ENCODE measurements around the gene ARHGAP18. TPM values are rescaled to one million over a fixed set of nuclear protein-coding genes. Genes with fewer than 3 reads are reported as not detected.

ARHGAP18 gene
- total RNA-seq, 1 donor from 2014 or later = 8.3 TPM

DNA sequence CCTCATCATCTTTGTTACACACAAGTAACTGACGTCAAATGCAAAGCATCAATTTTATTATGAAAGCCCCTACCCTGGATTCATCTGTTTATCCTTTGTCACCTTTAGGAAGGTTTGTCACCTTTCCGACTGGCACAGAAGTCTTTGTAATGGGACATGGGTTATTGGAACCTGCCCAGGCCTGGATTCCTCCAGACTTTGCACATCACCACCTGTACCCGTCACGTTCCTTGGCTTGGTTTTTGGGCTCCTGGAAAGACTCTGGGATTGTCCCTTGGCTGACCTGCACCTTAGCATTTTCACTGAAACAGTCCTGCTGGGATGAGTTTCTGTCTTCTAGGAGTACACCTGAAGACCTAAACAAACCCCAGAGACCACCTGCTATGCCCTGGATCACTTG lies 15.4 kb upstream of the ARHGAP18 start:
- intact Hi-C loops (cut with micrococcal nuclease) = no loop called here

DNA sequence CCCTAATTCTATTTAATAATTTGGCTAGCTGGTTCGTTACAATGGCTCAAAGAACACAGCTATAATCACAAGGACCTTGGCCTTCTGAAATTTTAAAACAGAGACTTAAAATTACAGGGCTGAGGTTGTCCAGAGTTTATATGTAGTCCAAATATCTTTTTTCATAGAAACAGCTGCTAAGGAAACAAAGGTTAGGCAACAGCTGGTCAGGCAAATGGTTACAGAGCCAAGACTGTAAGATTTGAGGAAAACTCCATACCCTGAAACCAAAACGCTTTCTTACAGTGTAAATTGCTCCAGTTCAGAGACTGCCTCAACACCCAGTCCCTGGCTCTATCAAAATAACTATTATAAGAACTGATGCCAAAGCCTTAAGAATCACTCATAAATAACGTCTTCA lies 9.7 kb upstream of the ARHGAP18 start:
- intact Hi-C loops (cut with micrococcal nuclease) = no loop called here

DNA sequence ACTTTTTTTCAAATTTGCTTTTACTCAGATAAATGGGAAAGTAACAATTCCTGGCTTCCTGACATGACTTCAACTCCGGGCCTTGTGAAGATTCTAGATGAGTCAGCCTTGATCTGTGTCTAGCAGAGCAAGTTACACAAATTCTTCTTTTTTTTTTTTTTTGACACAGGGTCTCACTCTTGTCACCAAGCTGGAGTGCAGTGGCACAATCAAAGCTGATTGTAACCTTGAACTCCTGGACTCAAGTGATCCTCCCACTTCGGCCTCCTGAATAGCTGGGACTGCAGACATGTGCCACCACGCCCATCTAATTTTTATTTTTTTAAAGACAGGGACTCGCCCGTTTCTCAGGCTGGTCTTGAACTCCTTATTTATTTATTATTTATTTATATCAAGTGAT lies 7.3 kb upstream of the ARHGAP18 start:
- intact Hi-C loops (cut with micrococcal nuclease) = no loop called here

DNA sequence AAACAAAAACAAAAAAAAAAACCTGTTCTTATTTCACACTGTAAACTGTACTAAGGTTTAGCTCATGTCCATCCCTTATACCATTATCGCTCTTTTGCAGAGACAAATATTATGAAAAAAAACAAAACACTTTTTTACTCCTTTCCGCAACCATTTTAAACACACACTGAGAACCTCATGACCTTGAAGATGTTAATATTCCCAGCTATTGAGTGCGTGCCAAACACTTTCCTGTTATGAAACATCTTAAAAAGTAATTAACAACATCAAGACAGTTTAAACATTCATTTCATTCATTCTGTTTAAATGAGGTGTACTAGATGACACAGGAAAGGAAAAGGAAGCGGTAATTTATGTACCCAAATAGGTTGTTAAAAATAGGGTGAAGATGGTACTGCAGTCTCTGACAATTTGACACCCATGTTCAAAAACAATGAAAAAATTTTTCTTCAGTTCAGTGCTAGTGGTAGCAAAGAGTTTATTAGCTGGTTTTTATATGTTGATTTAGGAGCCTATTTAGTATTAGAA lies 3.9 kb upstream of the ARHGAP18 start:
- intact Hi-C loops (cut with micrococcal nuclease) = no loop called here

DNA sequence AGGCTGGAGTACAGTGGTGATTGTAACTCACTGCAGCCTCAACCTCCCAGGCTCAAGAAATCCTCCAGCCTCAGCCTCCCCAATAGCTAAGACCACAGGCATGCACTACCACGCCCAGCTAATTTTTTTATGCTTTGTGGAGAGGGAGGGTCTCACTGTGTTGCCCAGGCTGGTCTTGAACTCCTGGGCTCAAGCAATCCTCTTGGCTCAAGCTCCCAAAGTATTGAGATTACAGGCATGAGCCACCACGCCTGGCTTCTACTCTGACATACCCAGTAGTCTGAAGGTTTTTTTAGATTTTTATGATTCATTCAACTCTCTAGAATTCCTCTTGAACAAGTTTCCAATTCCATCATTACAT lies 1.3 kb upstream of the ARHGAP18 start:
- intact Hi-C loops (cut with micrococcal nuclease) = no loop called here

DNA sequence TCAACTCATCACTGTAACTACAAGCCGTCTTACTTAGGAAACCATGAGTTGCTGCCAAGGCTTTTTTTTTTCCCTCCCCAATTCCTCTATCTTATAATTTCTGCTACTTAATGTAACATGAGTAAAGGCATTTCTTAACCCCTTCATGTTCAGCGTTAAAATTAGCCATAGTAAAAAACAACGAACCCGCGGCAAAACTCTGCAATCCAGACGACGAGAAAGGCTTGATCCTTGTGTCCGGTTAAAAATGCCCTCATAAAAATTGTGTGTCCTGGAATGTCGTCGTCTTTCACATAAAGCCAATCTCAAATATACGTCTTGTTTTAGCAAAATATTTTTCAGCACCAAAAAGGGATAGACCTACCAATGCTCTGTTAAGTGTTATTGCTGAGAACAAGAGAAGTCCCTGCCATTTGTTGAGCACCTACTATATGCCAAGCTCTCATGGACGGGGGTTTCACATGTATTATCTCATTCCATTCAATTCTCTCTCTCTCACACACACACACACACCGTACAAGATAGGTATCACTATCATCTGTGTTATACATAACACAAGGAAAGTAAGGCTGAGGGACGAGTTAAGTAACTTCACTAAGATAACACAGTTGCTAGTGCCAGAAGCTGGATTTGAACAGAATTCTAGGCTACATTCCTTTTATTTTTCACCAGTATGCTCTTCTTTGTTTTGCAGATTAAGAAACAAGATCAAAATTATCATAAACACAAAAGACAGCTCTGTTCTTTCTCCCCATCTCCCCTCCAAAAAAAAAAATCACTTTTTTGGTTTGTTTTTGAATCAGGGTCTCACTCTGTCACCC lies 683 bp upstream of the ARHGAP18 start:
- intact Hi-C loops (cut with micrococcal nuclease) = loop anchor here (1.0 kb wide), 3 partner anchors 20 to 38 kb away; no protein-coding TSS in a partner anchor

DNA sequence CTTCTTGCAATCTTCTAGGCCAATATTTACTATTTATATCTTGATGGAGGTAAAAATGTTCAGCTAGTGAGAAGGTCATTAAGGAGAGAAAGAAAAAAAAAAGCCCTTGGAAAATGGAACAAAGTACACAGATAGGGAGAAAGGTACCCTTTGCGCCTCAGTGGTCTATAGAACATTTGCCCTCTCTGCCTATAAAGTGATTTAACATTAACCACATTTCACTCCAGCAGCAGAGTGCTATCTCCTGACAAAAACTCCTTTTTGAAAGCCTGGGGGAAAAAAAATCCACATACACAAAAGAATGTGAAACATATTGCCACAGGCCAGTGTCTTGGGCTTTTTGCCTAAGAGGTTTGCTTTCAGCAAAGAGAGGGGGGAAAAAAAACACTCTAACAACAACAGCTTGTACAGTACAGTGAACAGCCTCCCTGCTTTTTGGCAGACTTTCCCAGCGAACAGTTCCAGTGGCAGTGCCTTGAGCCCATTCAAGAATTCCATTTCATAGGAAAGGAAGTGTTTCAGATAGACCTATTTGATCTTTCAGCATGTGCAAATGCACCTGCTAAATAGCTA lies 695 bp downstream of the ARHGAP18 start:
- intact Hi-C loops (cut with micrococcal nuclease) = loop anchor here (1.0 kb wide), 1 partner anchor 22 kb away; no protein-coding TSS in a partner anchor

DNA sequence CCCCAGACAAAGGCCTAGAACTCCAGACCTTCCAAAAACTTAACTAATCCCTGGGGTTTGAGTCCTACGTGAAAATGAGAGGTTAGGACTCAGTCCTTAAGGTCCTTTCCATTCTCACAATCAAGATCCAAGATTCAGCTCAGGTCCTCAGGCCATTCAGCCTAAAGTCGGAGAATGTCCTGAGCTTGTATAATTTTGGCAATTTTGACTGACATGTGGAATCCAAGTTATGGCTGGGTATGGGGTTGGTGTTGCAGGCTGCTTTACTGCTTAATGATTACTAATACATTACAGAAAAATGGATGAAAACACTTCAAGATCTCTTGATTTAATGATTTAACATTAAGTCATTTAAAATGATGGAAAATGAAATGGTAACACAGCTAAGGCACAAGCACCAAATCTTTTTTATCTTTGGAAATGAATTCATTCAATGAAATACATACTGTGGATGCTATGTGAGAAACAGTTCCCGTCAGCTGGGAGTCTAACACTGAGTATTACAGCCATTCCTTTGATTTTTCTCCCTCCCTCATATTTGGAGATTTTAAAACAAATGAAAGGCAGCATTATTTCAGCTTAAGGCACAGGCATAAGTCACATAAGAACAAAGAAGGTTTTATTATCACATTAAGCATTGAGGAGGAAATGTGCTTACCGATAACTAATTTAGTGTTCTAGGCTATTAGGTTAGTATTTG lies 1.3 kb downstream of the ARHGAP18 start:
- intact Hi-C loops (cut with micrococcal nuclease) = loop anchor here (1.0 kb wide), 1 partner anchor 21 kb away; no protein-coding TSS in a partner anchor

DNA sequence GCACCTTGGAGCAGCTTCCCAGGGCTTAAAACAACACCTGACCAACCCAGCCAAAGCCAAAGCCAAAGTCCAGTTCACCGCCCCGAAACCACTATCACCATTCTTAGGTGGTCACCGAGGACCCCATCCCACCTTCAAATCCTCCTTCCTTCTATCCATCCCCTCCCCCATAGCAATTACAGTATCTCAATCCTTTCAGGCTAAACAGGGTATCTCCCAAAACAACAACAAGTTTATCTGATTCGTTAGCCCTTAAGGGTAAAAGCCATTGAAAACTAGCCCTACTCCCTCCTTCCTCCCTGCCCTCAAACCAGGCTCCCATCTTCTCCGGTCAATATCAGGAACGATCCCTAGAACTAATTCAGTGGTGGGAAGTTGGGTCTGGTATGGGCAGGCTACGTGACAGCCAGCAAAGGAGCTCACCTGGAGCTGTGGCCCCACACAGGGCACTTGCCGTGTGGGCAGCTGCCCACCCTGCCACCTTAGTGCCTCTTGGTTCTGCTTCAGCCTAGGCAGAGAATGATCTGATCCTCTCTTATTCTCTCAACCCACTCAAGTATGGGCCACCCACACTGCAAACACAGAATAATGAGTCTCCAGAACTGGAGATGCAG lies 2.0 kb downstream of the ARHGAP18 start:
- intact Hi-C loops (cut with micrococcal nuclease) = no loop called here

DNA sequence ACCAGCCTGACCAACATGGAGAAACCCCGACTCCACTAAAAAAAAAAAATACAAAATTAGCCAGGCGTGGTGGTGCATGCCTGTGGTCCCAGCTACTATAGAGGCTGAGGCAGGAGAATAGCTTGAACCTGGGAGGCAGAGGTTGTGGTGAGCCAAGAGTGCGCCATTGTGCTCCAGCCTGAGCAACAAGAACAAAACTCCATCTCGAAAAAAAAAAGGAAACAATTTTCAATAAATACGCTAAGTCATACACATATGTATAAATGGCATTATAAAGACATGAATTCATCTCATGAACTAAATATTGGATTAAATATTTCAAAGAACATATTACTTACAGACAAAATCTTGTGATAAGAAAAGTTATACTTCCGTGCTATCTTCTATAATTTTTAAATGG lies 2.9 kb downstream of the ARHGAP18 start:
- intact Hi-C loops (cut with micrococcal nuclease) = no loop called here

DNA sequence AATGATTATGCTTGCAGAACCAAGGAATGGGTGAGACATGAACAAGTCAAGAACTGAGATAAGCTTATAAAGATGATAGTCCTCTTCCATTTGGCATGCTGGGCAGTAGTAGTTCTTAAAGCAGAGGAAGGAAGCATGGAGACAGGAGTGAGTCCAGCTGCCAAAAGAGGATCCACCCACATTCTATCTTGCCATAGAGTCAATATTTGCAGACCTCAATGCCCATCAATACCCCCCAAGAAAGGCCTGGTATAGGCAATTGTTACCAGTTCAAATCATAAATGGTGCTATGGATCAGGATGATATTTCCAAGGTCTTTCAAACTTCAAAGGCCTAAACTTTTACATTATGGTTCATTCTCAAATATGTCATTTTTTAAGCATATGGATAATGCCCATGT lies 4.8 kb downstream of the ARHGAP18 start:
- intact Hi-C loops (cut with micrococcal nuclease) = no loop called here

DNA sequence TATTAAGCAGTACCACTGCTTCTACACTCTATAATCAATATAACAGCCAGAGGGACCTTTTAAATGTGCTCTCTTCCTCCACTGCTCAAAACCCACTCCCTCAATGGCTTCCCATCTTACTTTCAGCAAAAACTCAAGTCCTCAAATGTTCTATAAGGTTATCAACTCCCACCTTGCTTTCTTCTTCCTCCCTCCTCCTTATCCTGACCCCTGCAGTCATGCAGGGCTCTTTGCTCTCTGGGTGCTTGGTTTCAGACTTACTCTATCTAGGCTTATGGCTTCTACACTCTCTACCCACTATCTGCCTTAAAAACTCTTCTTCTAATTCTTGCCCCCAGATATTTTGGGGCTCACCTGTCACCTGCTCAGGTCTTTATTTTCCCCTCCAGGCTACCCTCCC lies 5.3 kb downstream of the ARHGAP18 start:
- intact Hi-C loops (cut with micrococcal nuclease) = no loop called here

DNA sequence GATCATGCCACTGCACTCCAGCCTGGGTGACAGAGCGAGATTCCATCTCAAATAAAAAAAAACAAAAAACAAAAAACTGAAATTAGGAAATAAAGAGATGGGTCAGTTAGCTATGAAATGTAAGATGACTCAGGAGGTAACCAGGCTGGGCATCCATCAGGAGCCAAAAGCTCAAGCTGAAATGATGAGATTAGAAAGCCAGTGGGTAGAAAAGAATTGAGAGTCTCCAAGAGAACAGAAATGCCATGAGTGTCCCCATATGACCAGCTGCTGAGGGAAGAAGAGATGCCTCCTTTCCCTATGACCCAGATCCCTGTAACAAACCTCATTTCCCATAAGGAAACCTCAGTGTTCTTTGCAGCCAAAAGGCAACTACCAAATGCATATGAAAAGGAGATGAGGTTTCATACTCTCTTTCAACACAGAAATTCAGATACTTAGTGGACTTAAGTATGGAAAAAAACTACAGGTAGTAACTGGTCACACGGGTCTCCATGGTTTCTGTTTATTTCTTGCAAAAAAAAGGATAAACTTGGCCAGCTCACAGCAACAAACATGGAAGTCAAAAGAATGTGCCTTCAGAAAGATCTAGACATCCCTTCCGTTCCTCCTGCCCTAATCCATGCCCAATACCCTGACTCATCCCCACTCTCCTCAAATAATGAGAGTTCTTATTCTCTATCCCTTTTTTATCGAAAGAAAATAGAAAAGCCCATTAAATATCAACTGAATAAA lies 8.1 kb downstream of the ARHGAP18 start:
- intact Hi-C loops (cut with micrococcal nuclease) = no loop called here

DNA sequence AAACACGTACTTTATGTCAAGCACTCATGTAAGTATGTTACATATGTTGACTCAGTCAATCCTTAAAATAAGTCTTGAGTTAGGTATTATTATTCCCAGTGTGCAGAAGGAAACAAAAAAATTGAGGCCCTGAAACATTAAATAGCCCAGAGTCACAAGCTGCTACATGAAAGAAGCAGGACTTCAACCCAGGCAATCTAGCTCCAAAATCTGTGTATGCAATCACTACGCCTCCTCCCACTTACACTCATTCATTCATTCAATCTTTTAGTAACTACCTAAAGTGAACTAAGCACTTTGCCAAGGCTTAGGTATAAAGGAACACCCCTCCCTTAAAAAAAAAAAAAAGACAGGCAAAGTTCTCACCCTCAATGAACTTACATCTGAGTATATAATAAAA lies 9.3 kb downstream of the ARHGAP18 start:
- intact Hi-C loops (cut with micrococcal nuclease) = no loop called here

DNA sequence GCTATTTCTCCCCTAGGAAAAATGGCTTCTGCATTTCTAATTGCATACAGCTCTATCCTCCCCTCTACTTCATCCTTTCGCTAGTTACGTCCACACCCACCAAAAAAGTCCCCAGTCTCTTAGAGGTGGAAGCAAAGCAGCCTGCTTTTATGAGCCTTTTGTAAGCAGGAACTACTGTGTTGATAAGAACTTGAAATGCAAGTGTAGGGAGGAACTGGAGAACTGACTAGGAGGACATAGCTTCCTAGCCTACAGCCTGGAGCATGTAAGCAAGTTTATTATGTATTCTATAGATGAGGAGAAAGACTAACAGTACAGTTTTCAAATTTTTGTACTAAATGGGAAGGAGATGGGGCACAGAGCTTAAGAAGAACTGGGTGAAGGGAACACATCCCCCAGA lies 10.3 kb downstream of the ARHGAP18 start:
- intact Hi-C loops (cut with micrococcal nuclease) = no loop called here

DNA sequence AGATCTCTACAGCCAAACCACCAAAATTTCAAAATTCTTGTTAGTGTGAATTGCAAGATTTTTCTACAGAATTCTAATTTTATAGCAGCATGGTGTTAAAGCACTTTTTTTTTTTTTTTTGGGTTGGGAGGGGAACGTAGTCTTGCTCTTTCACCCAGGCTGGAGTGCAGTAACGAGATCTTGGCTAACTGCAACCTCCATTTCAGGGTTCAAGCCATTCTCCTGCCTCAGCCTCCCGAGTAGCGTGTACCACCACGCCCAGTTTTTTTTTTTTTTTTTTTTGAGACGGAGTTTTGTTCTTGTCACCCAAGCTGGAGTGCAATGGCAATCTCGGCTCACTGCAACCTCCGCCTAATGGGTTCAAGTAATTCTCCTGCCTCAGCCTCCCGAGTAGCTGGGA lies 11.5 kb downstream of the ARHGAP18 start:
- intact Hi-C loops (cut with micrococcal nuclease) = no loop called here

DNA sequence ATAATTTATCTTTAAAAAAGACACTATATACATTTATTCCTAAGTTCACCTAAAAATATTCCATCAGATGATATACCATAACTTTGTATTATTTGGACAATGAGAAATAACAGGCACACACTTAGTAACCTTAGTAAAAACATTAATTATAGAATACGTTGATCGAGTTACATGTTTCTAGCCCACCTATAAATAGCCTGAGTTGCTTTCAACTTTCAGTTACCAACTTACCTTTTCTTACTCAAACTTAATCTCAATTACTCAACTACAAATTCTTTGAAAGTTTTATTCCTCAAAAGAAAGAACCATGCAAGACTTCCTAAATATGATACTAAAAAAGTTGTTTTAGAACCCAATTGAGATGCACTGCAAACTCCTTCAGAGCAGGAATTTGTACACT lies 12.2 kb downstream of the ARHGAP18 start:
- intact Hi-C loops (cut with micrococcal nuclease) = no loop called here

DNA sequence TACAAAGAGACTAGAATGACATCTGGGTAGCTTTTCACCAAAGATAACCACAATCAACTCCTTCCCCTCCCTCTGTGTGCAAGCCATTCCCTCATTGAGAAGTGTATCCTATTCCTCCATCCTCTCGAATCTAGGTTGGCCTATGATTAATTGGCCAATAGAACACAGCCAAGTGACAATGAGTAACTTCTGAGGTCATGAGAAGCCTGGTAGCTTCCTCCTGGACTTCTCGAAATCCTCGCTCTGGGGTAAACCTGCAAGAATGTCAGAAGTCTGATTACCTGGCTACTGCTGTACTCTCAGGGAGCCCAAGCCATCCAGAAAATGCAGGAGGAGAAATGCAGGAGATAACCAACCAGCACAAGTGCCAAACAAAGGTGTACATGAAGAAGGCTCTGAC lies 13.1 kb downstream of the ARHGAP18 start:
- intact Hi-C loops (cut with micrococcal nuclease) = no loop called here

DNA sequence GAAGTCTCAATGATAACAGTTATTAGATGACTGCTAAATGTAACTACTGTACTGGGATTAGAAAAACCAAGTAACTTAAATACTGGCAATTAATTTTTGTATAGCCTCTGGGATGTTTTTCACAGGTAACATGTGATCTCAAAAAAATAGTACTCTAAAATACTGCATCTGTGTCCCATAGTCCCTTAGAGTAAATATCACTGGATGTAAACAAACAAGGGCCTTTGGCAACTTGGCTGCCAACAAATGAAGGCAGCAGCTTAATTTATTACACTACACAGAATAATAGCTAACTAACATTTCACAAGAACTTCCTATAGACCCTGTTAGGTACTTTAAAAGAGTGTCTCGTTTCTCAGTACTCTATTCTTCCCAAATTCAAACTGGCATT lies 14.0 kb downstream of the ARHGAP18 start:
- intact Hi-C loops (cut with micrococcal nuclease) = no loop called here

DNA sequence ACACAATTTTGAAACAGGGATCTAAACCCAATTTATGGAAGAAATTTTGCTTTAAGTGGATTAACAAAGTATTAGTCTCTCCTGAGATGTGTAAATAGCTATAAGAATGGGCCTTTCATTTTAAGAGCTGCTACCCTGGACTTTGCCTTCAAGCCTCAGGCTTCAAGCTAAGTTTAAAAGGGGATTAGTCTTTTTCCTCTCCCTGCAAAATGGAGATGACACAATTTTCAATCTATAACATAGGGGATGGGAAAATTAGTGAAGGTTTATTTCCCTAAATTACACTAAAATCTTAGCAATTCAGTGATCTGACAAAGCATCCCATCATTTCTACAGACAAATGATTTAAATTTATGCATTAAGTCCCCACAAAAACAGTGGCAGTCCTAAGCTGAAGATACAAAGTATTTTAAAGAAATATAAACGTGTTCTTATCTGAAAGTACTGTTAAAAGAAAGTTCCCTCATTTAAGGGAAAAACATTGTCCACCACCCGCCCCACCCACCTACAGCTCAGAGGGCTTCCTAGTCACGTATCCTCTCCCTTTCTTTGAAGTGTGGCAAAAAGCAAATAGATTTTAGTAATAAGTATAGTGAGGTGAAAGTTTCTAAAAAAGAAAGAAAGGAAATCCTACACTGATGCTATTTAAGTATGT lies 14.5 kb downstream of the ARHGAP18 start:
- intact Hi-C loops (cut with micrococcal nuclease) = loop anchor here (1.0 kb wide), 1 partner anchor 8 kb away; no protein-coding TSS in a partner anchor

DNA sequence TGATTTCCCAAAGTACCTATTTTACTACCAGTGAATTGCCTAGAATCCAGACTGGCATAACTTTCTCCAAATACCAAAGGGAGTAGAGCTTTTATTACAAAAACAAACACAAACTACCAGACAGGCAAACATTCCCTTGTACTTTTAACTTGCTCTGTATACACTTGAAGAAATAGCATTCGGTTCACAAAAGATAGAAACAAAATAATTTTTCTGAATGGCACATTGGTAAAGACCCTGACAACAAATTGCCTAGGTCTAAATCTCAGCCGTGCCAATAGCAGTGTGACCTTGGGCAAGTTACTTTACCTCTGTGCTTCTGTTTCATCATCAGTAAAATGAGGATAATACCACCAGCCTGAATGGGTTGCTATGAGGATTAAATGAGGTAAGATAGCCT lies 15.9 kb downstream of the ARHGAP18 start:
- intact Hi-C loops (cut with micrococcal nuclease) = no loop called here
